ENCODE results near the gene FAM9C.

FAM9C gene

GRCh38 chrX:13076176-13076961 lies 31.9 kb upstream of the FAM9C start:
- no peak for TF ChIP-seq CTCF (IDR thresholded peaks at IDR 0.05; ENCODE audit: low read depth, low read length, missing control alignments)

GRCh38 chrX:13074297-13075262 lies 30.2 kb upstream of the FAM9C start:
- no peak overlapping the region for H3K4me3 ChIP-seq (ENCODE audit: low read depth, low read length)
- no peak for DNase-seq (ENCODE audit: low read depth)
- in situ Hi-C loops (cut with HindIII; ENCODE audit: low sequenced_read_pairs) = no loop called here

More at GRCh38 chrX:13076176-13076961, 31.9 kb upstream of the FAM9C start:
- DNase-seq (ENCODE audit: low read depth) = no peak
- in situ Hi-C loops (cut with HindIII; ENCODE audit: low sequenced_read_pairs) = no loop called here
- no peak overlapping the region for H3K4me3 ChIP-seq (ENCODE audit: low read depth, low read length)

GRCh38 chrX:13069771-13070416 lies 25.5 kb upstream of the FAM9C start:
- DNase-seq (ENCODE audit: low read depth) = no peak
- no peak overlapping the region for H3K4me3 ChIP-seq (ENCODE audit: low read depth, low read length)
- in situ Hi-C loops (cut with HindIII; ENCODE audit: low sequenced_read_pairs) = no loop called here
- TF ChIP-seq CTCF (IDR thresholded peaks at IDR 0.05; ENCODE audit: low read depth, low read length, missing control alignments) = no peak

More at GRCh38 chrX:13074297-13075262, 30.2 kb upstream of the FAM9C start:
- no peak for TF ChIP-seq CTCF (IDR thresholded peaks at IDR 0.05; ENCODE audit: low read depth, low read length, missing control alignments)

- no peak for TF ChIP-seq CTCF (IDR thresholded peaks at IDR 0.05; ENCODE audit: low read depth, low read length, missing control alignments)
- in situ Hi-C loops (cut with HindIII; ENCODE audit: low sequenced_read_pairs) = no loop called here
- no peak overlapping the region for H3K4me3 ChIP-seq (ENCODE audit: low read depth, low read length)
- DNase-seq (ENCODE audit: low read depth) = no peak
These were observed 24.2 kb upstream of the FAM9C start for GRCh38 chrX:13068651-13069050.

- DNase-seq (ENCODE audit: low read depth) = no peak
- in situ Hi-C loops (cut with HindIII; ENCODE audit: low sequenced_read_pairs) = no loop called here
- no peak overlapping the region for H3K4me3 ChIP-seq (ENCODE audit: low read depth, low read length)
- TF ChIP-seq CTCF (IDR thresholded peaks at IDR 0.05; ENCODE audit: low read depth, low read length, missing control alignments) = no peak
These were observed 23.4 kb upstream of the FAM9C start for GRCh38 chrX:13067773-13068172.

- no peak for TF ChIP-seq CTCF (IDR thresholded peaks at IDR 0.05; ENCODE audit: low read depth, low read length, missing control alignments)
- DNase-seq (ENCODE audit: low read depth) = no peak
- H3K4me3 ChIP-seq (ENCODE audit: low read depth, low read length) = no peak overlapping the region
- in situ Hi-C loops (cut with HindIII; ENCODE audit: low sequenced_read_pairs) = no loop called here
These were observed 22.0 kb upstream of the FAM9C start for GRCh38 chrX:13066391-13066790.

Measured in astrocyte of the cerebellum (primary cell).